Progenitor cell of endocrine pancreas (in vitro differentiated cells): Measurements from ENCODE around the gene TAS2R60. TPM values are rescaled to one million over a fixed set of nuclear protein-coding genes. Genes with fewer than 3 reads are reported as not detected.

Source experiments
- DNase-seq: peaks from one replicate; pipeline ENCODE4 v3.0.0; 2021; ENCODE audit warnings: low spot score; ENCODE audit not compliant: unreplicated experiment
- H3K27ac Mint-ChIP-seq: 2 replicates; pipeline ENCODE4 v1.8.0; 2021; ENCODE audit warnings: mild to moderate bottlenecking, moderate library complexity, mixed read lengths
- H3K27me3 Mint-ChIP-seq: 2 replicates; pipeline ENCODE4 v1.8.0; 2021; ENCODE audit warnings: mixed read lengths
- H3K36me3 Mint-ChIP-seq: 2 replicates; pipeline ENCODE4 v1.8.0; 2022; ENCODE audit warnings: mixed read lengths; ENCODE audit not compliant: insufficient read depth
- H3K4me1 Mint-ChIP-seq: 2 replicates; pipeline ENCODE4 v1.8.0; 2021; ENCODE audit warnings: low read depth, mixed read lengths
- H3K4me3 Mint-ChIP-seq: 2 replicates; pipeline ENCODE4 v1.8.0; 2021; ENCODE audit warnings: low read depth, mild to moderate bottlenecking, moderate library complexity, mixed read lengths
- H3K9me3 Mint-ChIP-seq: 2 replicates; pipeline ENCODE4 v1.8.0; 2021; ENCODE audit warnings: low read depth, mixed read lengths
- long read RNA-seq: library from polyadenylated mRNA; unstranded; transcript quantifications from one replicate; pipeline ENCODE4 v2.0.0, GENCODE V29; 2020
- total RNA-seq: library from RNA; stranded (reverse); gene quantifications from 2 replicates; pipeline ENCODE4 v1.2.1, GENCODE V29; 2021
- TF ChIP-seq, protein P1 (sequence below): fragments of 200-600 bp; sonication (generic); IDR thresholded peaks from one replicate; pipeline ENCODE4 v1.5.0; 2021; ENCODE audit warnings: antibody characterized with exemption, mild to moderate bottlenecking; ENCODE audit not compliant: unreplicated experiment

TAS2R60 gene
- total RNA-seq: not detected in 2 replicates
- long read RNA-seq: 0 reads

DNA sequence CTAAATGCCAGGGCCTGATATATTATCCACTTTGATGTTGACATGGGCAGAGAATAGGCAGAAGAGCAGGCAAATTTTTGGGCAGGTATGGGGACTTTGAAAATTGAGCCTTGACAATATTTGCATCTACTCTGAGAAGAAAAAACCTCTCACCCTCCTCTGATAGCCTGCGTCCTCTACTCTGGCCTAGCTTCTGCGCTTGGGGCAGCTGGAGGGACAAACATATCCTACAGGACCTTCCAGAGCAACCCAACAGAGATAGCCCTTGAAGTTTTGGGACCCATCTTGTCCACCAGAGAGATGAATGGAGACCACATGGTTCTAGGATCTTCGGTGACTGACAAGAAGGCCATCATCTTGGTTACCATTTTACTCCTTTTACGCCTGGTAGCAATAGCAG lies at the start of gene TAS2R60:
Gene TAS2R60, plus strand, starts transcription at position 301 of the 400 bp plus-strand sequence. Its CDS starts 0 bp downstream, at position 301.
- TF ChIP-seq, protein P1, sequence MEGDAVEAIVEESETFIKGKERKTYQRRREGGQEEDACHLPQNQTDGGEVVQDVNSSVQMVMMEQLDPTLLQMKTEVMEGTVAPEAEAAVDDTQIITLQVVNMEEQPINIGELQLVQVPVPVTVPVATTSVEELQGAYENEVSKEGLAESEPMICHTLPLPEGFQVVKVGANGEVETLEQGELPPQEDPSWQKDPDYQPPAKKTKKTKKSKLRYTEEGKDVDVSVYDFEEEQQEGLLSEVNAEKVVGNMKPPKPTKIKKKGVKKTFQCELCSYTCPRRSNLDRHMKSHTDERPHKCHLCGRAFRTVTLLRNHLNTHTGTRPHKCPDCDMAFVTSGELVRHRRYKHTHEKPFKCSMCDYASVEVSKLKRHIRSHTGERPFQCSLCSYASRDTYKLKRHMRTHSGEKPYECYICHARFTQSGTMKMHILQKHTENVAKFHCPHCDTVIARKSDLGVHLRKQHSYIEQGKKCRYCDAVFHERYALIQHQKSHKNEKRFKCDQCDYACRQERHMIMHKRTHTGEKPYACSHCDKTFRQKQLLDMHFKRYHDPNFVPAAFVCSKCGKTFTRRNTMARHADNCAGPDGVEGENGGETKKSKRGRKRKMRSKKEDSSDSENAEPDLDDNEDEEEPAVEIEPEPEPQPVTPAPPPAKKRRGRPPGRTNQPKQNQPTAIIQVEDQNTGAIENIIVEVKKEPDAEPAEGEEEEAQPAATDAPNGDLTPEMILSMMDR: no peak

DNA sequence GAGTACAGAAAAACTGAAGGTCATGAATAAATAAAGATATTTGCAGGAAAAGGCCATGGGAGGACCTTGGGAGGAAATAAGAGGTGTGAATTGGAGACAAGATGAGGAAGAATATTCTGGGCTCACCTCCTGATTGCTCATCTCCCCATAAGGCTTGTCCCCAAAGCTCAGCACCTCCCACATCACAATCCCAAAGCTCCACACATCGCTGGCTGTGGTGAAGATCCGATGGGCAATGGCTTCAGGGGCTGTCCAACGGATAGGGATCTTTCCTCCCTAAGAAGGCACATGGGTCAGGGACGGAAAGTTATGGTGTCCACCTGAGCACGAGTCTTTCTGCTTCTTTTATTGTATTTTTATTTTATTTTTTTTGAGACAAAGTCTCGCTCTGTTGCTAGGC lies 49.2 kb upstream of the TAS2R60 start:
- no peak overlapping the region for H3K27ac Mint-ChIP-seq
- H3K4me1 Mint-ChIP-seq: peaks cover 10% of the 10 kb centered on the region
- TF ChIP-seq, protein P1: no peak
- peaks cover 25% of the 10 kb centered on the region for H3K36me3 Mint-ChIP-seq
- DNase-seq: no peak
- H3K27me3 Mint-ChIP-seq: no peaks in the 10 kb centered on the region
- no peak overlapping the region for H3K4me3 Mint-ChIP-seq
- H3K9me3 Mint-ChIP-seq: no peaks in the 10 kb centered on the region

More for the DNA sequence above, at the start of gene TAS2R60:
- Mint-ChIP-seq H3K27ac (no peak within 1 kb of the TSS), H3K9me3 (no peaks in the 10 kb centered on the region), H3K4me3 (no peak within 1 kb of the TSS), H3K4me1 (no peaks in the 10 kb centered on the region), H3K27me3 (peaks cover 3% of the 10 kb centered on the region), H3K36me3 (no peaks in the 10 kb centered on the region)
- DNase-seq: no peak

DNA sequence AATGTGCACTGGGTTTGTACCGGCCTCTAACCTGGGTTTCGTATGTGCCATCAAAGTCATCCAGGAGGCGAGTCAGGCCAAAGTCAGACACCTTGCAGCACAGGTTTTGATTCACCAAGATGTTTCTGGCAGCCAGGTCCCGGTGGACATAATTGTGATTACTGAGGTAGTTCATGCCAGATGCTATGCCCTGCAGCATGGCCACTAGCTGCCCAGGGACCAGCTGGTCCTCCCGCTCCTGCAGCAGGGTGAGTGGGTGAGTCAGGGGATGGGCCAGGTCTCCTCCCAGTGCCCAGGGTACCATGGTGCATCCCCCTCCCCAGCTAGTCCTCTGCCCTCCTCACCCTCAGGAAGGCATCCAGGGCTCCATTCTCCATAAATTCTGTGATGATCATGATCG lies 48.5 kb upstream of the TAS2R60 start:
- DNase-seq: no peak
- Mint-ChIP-seq H3K4me1 (peaks cover 10% of the 10 kb centered on the region), H3K27ac (no peak overlapping the region), H3K36me3 (peaks cover 20% of the 10 kb centered on the region), H3K9me3 (no peaks in the 10 kb centered on the region), H3K4me3 (no peak overlapping the region), H3K27me3 (no peaks in the 10 kb centered on the region)
- TF ChIP-seq, protein P1: no peak

DNA sequence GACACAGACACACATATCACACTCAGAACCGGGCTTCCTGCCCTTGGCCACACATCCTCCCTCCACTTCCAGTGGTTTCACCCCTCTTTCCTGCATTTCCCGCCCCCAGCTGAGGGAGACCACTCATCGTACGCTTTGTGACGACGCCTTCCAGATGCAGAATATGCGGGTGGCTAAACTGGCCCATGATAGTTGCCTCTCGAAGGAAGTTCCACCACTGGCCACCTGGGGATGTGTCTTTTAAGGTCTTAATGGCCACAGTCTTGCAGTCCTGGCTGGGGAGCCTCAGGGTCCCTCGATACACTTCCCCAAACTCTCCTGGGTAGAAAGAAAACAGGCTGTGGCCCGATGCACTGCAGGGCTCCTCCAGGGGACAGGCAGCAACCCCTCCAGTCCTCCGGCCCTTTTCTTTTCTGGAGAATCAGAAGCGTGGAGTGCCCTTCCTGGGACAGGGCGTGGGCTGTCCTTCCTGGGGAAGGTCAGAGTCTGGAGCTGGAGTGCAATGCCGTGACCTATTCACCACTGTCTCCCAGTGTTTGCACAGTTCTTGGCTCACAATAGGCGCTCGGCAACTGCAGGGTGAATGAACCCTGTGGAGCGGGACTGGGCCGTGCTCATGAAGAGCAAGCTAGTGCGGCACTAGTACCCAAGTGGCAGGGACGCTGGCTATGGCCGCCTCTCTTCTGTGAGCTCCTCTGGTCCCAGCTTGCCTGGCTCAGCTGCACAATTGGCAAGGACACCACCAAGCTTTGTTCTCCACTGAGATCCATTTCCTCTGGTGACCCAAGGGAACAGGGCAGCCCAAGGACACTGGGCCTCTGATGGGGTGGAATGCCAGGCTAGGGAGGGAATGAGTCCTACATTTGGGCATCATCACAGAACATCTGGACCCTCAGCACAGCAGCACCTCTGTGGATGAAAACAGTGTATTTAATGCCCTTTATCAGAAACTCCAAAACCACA lies 47.8 kb upstream of the TAS2R60 start:
- Mint-ChIP-seq H3K27me3 (no peaks in the 10 kb centered on the region), H3K4me3 (no peak overlapping the region), H3K4me1 (peaks cover 10% of the 10 kb centered on the region), H3K36me3 (peaks cover 16% of the 10 kb centered on the region), H3K27ac (no peak overlapping the region), H3K9me3 (no peaks in the 10 kb centered on the region)
- DNase-seq: no peak
- TF ChIP-seq, protein P1: peak; percentile 23

DNA sequence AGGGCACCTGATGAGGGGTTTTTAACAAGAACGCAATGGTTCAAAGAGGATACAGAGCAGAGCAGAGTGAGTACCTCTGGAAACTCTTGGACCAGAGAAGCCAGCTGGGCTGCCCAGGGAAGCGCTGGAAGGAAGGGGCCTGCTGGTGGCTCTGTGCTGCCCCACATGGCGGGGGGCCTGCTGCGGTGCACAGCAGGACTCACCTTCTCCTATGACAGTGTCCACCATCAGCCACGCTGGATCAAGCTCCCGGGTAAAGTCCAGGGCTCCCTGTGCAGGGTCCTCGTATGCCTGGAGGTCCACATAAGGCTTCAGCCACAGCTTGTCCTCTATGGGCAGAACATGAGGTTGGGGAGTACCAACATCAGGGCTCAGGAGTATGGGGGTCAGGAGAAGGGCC lies 47.1 kb upstream of the TAS2R60 start:
- TF ChIP-seq, protein P1: no peak
- no peak overlapping the region for H3K4me3 Mint-ChIP-seq
- H3K27me3 Mint-ChIP-seq: no peaks in the 10 kb centered on the region
- H3K9me3 Mint-ChIP-seq: no peaks in the 10 kb centered on the region
- H3K36me3 Mint-ChIP-seq: peaks cover 18% of the 10 kb centered on the region
- no peak overlapping the region for H3K27ac Mint-ChIP-seq
- peaks cover 10% of the 10 kb centered on the region for H3K4me1 Mint-ChIP-seq
- DNase-seq: no peak
